ENCODE results near the gene CAMTA1.

- TF ChIP-seq POLR2AphosphoS5 (IDR thresholded peaks at IDR 0.05; ENCODE audit: insufficient read depth in 1 of 2, low read depth in 1 of 2) (no peak), POLR2A (IDR thresholded peaks at IDR 0.05) (no peak)
Observed at GRCh38 chr1:7249516-7249915, 464.3 kb downstream of the CAMTA1 start.
